Loucy (cell line): ENCODE measurements around the gene RNF157.

Experiments
- CTCF ChIP-seq: fragments of 200-600 bp; sonication (generic); conservative IDR thresholded peaks from 2 replicates; pipeline ENCODE4 v1.5.1; 2014; ENCODE audit warnings: mild to moderate bottlenecking, antibody characterized with exemption, low read length
- EZH2phosphoT487 ChIP-seq: fragments of 200-600 bp; IDR thresholded peaks from 2 replicates; pipeline ENCODE4 v1.6.1; 2018; ENCODE audit warnings: antibody characterized with exemption, mild to moderate bottlenecking, moderate library complexity, borderline replicate concordance

DNA sequence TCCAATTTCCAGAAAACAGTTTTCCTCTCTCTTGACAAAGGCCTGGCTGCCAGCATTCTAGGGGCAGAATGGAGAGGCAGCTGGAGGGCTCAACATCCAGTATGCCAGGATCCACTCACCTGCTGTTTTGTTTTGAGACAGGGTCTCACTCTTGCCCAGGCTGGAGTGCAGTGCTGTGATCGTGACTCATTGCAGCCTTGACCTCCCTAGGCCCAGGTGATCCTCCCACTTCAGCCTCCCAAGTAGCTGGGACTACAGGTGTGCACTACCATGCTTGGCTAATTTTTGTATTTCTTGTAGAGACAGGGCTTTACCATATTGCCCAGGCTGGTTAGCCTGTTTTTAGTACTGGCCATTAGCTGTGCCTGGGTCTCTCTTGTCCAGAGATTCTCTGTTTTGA, 70.2 kb downstream of the RNF157 start:
- TF ChIP-seq CTCF, result no peak
- TF ChIP-seq EZH2phosphoT487, result no peak
